Fibroblast of skin of scalp (primary cell): ENCODE measurements around the gene VWDE.
"Not testable (repeated sequence)": the region's sequence is repeated elsewhere in the genome, so short reads cannot be mapped to it uniquely, and the experiment has no call there.

Experiments
- DNase-seq: peaks from one replicate; pipeline ENCODE4 v3.0.0-alpha.2; 2013

Gene VWDE

DNA sequence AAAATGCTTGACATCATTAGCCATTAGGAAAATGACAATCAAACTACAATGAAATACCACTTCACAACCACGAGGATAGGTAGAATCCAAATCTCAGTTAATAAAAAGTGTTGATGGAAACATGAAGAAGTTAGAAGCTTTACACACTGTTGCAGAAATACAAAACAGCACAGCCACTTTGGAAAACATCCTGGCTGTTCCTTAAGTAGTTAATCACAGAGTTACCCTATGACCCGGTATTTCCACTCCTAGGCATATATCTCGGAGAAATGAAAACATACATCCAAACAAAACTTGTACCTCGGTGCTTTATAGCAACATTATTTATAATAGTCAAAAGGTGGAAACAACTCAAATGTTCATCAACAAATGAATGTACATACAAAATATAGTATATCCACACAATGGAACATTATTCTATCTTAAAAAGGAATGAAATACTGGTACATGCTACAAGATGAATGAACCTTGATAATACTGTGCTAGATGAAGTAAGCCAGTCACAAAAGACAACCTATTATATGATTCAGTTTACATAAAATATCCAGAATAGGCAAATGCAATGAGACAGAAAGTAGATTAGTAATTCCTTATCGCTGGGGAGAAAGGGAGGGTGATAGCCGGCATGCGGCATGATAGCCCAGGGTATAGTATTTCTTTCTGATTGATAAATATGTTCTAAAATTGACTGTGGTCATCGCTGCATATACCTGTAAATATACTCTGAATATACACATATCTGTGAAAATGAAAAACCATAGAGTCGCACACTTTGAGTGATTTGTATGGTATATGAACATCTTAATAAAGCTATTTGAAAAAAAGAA lies 1.9 kb downstream of the VWDE start:
- DNase-seq: no peak

DNA sequence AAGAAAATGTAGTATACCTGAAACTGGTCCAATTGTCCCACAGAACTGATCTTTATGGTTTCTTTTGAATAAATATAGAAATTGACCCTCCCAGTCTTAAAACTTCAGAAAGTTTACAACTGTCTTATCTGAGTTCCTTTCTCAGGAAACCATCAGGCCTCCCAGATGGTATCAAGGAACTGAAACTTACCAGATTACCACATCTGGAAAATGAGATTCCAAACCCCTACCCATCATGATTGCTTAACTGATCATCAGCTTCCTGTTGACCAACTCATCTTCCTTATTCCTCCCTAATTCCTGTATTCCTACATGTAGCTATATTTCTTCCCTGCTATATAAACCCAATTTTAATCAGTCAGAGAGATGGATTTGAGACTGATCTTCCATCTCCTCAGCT lies 5.5 kb downstream of the VWDE start:
- DNase-seq: no peak

- no peak for DNase-seq
Measured at GRCh38 chr7:12397671-12398070, 6.0 kb downstream of the VWDE start.

GRCh38 chr7:12396670-12397069 lies 7.0 kb downstream of the VWDE start:
- not testable (repeated sequence) for DNase-seq

DNA sequence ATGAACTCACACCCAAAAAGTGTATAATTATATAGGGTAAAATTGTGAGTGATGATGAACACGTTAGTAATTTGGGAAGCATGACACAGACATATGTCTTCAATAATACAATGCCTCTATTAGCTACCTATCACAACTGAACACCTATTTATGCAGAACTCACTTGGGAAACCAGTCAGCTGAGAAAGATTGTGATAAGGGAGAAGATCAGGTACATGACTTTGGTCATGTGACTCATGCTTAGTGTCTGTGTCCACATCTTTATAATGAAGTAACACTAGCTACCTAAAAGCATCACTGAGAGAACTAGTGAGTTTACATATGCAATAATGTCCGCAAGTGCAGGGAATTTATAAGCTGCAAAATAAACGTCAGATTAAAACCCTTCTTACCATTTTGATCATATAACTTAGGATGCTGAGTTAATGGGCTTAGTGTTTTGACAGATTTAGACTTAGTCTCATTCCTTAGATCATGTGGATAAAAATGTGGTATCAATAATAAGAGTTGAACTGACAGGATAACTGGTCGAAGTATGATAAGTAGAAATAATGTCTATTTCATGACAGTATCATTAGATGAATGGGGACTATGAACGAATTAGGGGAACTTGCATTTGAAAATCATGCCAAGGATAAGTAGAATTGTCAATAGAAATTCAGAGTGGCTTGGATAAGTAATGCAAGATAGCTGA lies 11.6 kb downstream of the VWDE start:
- no peak for DNase-seq

- peak; percentile 61 for DNase-seq
Measured at GRCh38 chr7:12389089-12389700, 14.5 kb downstream of the VWDE start.

GRCh38 chr7:12386313-12386740 lies 17.3 kb downstream of the VWDE start:
- no peak for DNase-seq

- no peak for DNase-seq
Measured at GRCh38 chr7:12385364-12385786, 18.3 kb downstream of the VWDE start.

DNA sequence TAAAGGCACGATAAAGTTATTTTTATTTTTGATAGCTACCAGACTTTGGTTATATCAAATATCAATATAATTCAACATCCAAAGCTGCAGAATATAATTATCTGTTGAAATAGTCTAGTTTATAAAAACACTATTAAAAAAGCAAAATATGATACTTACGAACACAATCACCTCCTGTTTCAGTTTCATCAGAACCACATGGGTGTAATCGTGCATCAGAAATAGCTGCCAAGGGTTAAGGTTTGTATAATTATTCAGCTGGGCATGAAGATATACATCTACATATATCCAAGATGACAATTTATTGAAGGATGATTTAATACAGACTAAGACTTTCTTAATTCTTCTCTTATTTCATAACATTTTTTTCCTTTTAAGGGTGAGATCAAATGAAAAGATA lies 20.3 kb downstream of the VWDE start:
- DNase-seq: no peak

GRCh38 chr7:12378389-12378788 lies 25.3 kb downstream of the VWDE start:
- no peak for DNase-seq

DNA sequence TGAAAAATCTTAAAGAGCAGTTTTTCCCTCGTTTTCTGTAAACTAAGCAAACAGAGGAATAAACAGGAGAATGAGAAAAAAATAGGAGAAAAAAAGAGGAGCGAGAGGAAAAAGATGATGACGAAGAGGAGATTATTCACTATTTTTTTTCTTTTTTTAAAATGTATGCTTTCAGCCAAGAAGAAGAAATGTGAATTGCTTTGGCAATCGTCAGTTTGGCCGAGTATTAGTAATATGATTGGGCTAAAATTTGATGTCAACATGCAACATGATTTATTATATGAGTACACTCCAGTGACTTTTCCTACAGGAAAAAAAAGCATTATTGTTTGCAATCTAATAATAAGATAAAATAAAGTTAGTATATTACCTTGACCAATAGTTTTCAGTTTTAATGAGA lies 26.3 kb downstream of the VWDE start:
- DNase-seq: no peak

DNA sequence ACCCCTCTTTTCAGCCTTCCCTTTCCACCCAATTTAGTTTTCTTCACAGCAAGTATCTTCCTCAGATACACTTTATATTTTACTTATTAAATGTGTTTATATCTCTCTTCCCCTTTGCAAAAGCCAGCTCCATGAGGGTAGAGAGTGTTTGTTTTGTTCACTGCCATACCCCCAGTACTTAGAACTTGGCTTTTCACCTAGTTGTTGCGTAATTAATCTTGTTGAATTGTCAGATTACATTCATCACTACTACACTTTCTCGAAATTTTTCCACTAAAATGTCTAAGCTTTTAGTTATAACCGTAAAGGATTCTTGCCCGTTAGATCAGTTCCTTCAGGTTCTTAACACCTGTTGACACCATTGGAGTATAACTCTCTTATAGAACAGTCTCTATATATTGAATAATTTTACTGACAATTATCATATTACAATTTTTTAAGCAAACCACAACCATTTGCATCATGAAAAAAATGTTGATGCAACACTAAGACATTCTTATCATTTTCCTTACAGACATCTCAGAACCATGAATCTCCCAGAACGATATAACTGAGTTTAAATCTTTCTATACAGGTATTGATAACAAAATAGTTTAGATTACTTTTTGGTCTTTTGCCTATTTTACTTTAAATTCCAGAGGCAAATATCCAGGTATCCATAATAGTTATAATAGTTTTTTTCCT lies 29.9 kb downstream of the VWDE start:
- no peak for DNase-seq

- no peak for DNase-seq
Measured at GRCh38 chr7:12370249-12370648, 33.4 kb downstream of the VWDE start.

DNA sequence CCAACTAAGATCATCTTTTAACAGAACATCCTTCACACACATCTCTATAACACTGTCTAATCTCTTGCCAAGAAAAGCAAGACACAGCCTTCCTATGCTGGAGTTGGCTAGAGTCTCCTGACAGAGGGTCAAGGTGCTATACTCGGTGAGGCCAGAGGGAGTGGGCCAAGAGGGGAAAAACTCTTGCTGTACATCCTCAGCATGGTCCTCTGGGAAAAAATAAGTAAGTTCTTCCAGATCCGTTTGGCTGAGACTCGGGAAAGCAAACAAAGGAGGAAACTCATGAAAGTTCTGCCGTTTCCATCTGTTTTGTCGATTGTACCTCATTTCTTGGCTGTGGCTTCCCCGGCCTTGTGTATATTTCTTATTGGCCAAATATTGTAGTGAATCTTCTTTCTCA lies 33.9 kb downstream of the VWDE start:
- no peak for DNase-seq

GRCh38 chr7:12369072-12369471 lies 34.6 kb downstream of the VWDE start:
- DNase-seq: no peak

GRCh38 chr7:12360948-12361347 lies 42.7 kb downstream of the VWDE start:
- no peak for DNase-seq

DNA sequence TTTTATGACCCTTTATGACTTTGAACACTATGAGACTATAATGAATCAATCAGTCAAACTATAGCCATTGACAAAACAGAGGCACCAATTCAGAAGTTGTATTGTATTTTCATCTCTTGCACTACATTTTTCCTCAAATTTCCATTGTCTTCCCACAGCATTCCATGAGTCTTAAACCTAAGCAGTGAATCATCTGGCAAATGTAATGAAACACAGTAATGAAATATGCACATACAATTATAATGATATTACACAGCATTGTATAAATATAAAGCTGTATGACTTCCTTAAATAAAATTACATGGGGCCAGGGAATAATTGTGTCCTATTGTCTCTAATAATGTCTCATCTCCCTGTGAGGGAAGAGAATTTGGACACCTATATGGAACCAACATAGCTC lies 45.0 kb downstream of the VWDE start:
- peak; percentile 5 for DNase-seq

- DNase-seq: no peak
Measured at GRCh38 chr7:12357508-12357907, 46.2 kb downstream of the VWDE start.

- no peak for DNase-seq
Measured at GRCh38 chr7:12351843-12352242, 51.8 kb downstream of the VWDE start.

GRCh38 chr7:12350971-12351370 lies 52.7 kb downstream of the VWDE start:
- DNase-seq: no peak

DNA sequence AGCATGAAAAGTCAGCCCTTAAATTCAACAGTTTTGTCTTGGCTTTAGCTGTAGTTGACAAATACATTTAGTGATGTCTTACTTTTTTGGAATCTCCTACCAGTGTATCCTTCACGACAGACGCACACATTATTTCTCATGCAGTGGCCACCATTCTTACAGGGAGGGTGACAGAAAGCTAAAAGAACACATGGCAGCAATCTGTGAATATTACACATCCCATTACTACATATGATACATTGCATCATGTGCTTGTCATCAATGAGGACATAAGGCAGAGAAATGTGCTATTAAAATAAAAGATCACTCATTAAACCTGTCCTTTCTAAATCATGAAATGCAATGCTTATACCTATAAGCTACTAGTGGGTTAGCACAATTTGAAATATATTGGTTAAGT lies 66.6 kb downstream of the VWDE start:
- DNase-seq: no peak

GRCh38 chr7:12328888-12329770 lies 74.5 kb downstream of the VWDE start:
- no peak for DNase-seq
